HUDEP-2 (cell line): ENCODE data around the gene BRD3OS.
A peak's percentile ranks its signal among the peaks of the same experiment; 100 is the strongest.
"Not testable (repeated sequence)": the region's sequence is repeated elsewhere in the genome, so short reads cannot be mapped to it uniquely, and the experiment has no call there.

ENCODE experiments used
- DNase-seq, 76 experiments: peaks; one replicate each; lab custom pipeline; 2025; ENCODE audit not compliant: unreplicated experiment in 76 of 76; lab: John Stamatoyannopoulos, UW

The BRD3OS gene

DNA sequence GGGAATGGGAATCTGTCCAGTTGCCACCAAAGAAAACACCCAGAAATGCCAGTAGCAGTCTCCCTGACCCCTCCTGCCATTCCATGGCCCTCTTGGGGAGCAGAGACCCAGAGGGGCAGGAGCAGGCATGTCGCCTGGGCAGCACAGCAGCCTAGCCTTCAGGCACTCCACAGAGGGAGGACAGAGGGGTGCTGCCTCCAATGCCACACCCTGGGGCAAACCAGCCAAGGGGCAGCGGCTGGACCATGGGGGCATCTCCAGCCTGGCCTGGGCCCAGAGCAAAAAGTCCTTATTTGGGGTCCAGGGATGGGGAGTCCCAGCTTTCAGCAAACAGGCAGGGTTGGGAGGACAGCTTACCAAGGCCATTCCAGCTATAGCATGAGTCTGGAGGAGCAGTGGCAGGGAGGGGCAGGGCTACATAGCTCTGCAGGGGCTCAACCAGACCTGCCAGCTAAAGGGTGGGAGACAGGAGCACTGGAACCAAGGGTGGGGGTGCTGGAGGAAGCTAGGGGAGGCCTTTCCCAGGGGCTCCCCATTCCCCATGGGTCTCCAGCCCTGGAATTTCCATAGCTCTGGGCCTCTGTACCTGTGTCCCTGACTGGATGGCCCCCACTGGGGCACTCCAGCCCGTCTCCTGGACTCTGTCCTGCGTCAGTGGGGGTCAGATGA lies 35.9 kb downstream of the BRD3OS start:
- no peak for DNase-seq

DNA sequence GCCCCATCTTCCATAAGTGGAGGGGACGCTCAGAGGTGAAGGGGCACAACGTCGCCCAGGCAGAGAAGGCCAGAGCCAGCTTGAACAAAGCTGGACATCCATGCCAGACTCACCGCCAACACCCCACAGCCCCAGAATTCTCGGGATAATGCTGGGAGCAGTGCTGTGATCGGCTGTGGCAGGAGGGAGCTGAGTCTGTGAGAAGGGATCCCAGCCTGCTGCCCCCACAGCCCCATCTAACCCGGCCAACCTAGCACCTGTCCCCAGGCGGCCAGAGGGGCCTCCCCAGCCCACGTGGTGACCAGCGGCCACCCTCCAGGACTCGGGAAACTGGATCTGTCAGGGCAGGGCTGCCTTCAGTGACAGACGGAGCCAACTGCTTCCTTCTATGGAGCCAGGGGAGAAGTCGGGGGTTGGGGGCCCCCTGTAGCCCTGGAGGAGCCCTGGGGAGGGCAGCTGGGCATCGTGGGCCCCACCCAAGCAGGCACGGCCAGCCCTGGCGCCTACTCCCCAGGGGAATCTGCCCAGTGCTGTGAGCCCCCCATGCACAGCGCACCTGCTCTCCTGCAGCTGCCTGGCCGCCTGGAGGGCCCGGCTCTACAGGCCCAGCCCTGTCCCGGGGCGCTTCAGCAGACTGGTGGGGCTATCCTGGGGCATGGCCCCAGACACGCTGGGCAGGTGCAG lies 36.5 kb downstream of the BRD3OS start:
- no peak for DNase-seq

DNA sequence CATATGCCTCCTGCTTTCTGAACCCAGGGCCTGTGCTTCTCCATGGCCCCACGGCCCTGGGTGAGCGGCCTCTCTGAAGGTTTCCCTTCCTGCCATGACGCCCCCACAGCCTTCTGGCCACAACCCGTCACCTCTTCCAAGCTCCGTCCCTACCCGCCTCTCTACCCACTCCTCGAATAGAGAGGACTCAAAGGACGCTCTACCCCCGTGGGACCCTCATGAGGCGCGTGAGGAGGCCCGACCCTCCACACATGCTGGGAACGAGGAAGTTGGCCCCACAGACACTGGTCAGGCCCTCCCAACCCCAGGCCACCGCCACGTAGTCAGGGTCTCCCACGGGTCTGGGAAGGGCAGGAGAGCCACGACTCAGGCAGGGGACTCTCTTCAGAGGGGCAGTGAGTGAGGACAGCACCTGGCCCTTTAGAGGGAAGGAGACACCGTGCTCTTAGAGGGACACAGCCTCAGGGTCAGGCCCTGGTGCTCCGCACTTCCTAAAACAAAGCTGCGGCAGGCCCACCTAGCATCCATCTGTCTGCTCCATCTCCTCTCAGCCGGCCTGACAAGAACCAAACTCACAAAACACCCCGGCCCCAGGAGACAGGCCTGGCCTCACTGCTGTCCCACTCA lies 37.3 kb downstream of the BRD3OS start:
- no peak for DNase-seq

DNA sequence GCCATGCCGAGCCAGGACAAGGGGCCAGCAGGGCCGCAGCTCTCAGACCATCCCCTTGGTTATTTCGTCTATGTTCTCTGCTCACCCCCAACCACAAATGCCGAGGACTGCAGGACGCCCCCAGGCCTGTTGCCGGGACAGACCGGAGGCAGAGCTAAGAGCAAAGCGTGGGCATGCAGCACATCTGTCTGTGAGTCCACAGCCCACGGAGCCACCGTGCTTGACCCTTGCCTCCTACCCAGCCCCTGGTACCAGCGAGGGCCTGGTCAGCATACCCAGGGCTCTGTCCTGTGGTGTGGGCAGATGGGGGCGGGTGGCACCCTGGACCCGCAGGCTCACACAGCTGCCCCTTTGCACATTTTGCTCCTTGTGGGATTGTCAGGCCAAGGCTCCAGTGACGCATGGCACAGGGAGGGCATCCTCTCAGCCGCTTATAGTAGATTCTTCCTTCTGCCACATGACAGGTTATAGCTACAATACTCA lies 37.8 kb downstream of the BRD3OS start:
- no peak for DNase-seq

DNA sequence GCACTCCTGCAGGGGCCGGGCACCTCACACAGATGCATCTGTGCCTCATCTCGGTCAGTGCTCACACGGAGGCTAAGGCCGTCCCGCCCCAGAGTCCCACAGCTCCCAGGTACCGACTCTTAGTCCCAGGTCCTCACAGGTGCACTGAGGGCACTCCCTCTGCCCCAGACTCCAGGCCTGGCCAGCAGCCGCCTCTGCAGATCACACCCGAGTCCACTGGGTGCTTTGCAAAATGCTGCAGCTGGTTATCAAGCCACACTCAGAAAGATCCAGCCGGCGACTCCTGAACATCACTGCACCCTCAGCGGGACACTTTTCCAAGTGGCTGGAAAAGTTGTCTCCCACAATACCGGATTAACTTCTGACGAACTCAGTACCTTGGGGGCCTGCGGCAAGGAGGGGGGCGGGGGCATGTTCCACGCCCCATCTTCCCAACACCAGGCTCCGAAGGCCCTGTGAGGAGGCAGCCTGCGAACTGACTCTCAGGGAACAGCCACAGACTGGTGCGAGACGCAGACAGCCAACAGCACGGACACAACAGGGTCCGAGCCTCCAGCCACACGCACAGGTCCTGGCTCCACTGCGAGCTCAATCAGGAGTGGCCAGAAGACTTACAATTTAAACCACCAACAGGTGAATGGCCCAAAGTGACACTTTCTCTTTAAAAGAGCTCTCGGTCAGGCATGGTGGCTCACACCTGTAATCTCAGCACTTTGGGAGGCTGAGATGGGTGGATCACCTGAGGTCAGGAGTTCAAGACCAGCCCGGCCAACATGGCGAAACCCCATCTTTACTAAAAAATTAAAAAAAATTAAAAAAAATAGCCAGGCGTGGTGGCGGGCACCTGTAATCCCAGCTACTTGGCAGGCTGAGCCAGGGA lies 38.5 kb downstream of the BRD3OS start:
- DNase-seq, result no peak

DNA sequence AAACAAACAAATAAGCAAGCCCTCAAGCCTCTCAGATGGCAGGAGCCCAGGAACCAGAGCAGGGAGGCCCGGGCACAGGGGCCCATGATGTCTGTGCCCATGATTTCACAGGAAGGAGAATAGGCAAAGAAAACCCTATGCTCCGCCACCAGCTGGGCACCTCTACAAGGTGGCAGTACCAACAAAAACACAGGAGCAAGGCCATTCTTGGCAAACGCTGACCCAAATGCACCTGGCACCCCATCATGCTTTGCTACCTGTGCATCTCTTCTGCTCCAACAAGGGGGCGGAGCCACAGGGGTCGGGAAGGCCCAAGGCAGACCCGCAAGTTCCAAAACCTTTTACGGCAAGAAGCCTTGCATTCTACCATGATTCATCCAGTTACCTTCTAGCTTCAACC lies 39.4 kb downstream of the BRD3OS start:
- no peak for DNase-seq

GRCh38 chr9:134065612-134066419 lies 40.5 kb downstream of the BRD3OS start:
- peak in 49 of 76 experiments; percentile 5 to 52 (median 28) for DNase-seq

DNA sequence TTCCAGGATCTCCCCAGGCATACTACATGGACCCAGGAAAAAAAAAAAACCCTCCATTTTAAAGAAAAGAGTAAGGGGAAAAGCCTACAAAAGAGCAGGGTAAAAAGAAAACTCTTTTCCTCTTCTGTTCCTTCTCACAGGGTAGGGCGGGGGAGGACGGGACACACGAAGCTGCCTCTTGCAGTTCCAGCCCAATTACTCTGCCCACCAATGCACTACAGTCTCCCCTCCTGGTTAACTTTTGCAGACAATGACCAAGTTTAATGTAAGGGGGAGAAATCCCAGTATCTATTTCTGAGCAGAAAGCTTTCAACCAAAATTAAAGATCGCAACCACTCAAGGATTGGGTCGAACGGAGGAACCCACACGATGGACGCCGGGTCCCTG lies 41.2 kb downstream of the BRD3OS start:
- DNase-seq, result peak in 17 of 76 experiments; percentile 2 to 20 (median 8)

GRCh38 chr9:134066913-134067851 lies 41.9 kb downstream of the BRD3OS start:
- DNase-seq, result peak in 6 of 76 experiments; percentile 3 to 16 (median 6)

DNA sequence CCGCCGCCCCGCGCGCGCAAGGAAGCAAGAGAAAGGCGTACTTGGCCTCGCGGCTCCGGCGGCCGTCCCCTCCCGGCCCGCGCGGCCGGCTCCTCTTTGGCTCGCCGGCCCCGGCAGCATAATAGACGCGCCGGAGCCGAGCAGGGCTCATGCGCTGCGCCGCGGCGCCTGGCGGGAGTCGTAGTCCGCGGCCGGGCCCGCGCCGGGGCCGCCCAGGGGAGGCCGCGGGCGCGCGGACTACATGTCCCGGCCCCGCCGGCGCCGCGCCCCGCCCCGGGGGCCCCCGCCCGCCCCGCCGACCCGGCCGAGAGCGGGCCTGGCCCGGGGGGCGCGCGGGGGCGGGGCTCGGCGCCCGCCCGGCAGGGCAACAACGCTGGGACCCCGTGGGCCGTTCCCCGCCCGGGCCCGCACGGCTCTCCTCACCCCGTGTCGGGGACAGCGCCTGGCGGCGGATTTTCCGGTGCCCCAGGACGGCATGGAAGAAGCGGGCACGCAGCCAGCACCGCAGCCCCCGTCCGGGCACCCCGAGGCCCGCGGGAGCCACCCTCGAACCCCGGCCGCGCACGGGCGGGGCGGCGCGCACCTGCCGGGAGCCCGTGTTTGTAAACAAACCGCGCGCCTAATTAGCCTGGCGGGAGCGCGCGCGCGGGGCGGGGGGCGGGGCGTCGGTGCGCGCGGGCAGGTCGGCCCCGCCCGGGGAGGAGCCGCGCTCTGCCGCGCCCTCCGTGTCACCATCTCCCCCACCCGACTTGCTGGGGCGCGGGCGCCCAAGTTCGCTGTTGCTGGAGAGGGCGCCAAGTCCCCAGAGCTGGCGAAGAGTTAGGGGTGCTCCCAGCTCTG lies 42.8 kb downstream of the BRD3OS start, which contains the start of gene BRD3:
BRD3 (minus strand) TSS at position 123 of the 840 bp plus-strand sequence. CDS start 14,549 bp downstream, outside the sequence.
- peak in 69 of 76 experiments; percentile 15 to 79 (median 52) for DNase-seq

GRCh38 chr9:134068744-134069479 lies 43.6 kb downstream of the BRD3OS start:
- DNase-seq, result no peak

DNA sequence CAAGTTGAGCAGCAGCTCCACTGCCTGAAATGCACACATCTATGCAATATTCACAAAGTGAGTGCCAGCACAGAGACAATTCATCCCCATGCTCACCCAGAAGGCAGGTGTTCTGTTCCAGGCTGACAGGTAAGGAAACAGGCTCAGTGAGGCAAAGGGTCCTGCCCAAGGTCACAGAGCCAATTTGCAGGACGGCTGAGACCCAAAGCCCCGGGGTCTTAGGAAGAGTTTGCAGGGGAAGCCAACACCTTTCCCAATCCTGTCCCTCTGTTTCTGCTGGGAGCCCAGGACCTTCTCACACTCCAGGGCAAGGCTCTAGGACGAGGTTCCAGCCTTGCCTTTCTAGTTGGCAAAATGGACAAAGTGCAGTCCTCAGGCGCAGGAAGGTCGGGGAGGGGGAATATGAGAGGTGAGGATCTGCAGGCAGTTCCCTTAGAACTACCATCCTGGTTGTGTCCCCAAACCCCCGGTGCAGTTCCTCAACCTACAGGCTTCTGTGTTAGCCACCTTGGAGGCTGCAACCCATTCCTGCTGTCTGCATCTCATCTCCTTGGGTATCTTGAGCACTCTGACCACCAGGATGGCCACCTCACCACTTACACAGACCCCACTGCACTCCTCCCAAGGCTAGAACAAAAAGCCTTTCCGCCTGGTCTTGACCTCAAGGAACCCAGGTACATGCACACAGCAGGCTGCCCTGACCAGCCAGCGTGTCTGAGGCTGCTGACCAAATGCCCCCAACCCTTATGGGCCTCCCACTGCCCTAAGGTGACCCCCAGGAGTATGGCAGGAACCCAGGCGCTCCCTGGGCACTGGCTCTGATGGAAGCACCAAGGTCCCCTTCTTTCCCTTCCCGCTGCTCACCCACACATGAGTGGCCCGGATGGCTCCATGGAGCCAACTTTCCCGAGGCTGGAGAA lies 44.5 kb downstream of the BRD3OS start:
- DNase-seq, result no peak

GRCh38 chr9:134071149-134071548 lies 45.9 kb downstream of the BRD3OS start:
- no peak for DNase-seq

- DNase-seq, result not testable (repeated sequence)
Measured at GRCh38 chr9:134072683-134073082, 47.4 kb downstream of the BRD3OS start.

GRCh38 chr9:134073500-134073899 lies 48.2 kb downstream of the BRD3OS start:
- no peak for DNase-seq

DNA sequence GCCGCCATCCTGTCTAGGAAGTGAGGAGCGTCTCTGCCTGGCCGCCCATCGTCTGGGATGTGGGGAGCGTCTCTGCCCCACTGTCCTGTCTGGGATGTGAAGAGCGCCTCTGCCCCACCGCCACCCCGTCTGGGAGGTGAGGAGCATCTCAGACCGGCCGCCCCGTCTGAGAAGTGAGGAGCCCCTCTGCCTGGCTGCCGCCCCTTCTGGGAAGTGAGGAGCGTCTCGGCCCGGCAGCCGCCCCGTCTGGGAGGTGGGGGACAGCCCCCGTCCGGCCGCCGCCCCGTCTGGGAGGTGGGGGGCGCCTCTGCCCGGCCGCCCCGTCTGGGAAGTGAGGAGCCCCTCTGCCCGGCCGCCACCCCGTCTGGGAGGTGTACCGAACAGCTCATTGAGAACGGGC lies 50.4 kb downstream of the BRD3OS start:
- DNase-seq, result not testable (repeated sequence)
